Esophagus squamous epithelium (tissue), 4 donors: ENCODE measurements around the gene SLC39A1.

Source experiments
- POLR2A ChIP-seq, 4 donors: fragments of 450-650 bp; IDR thresholded peaks; one replicate each; pipeline ENCODE4 v1.6.1; 2017; ENCODE audit warnings: antibody characterized with exemption in 4 of 4, mild to moderate bottlenecking in 4 of 4, moderate library complexity in 3 of 4
- TF ChIP-seq, protein P1 (sequence below), 6 experiments: fragments of 450-650 bp in 4 of 6; fragments of 200-600 bp in 2 of 6; sonication (generic) in 2 of 6; IDR thresholded peaks; one replicate each; pipeline ENCODE4 v1.5.1; 2016 to 2019; ENCODE audit warnings: antibody characterized with exemption in 6 of 6, mild to moderate bottlenecking in 4 of 6, moderate library complexity in 4 of 6

- no peak for TF ChIP-seq POLR2A (IDR thresholded peaks at IDR 0.05)
- TF ChIP-seq, protein P1, sequence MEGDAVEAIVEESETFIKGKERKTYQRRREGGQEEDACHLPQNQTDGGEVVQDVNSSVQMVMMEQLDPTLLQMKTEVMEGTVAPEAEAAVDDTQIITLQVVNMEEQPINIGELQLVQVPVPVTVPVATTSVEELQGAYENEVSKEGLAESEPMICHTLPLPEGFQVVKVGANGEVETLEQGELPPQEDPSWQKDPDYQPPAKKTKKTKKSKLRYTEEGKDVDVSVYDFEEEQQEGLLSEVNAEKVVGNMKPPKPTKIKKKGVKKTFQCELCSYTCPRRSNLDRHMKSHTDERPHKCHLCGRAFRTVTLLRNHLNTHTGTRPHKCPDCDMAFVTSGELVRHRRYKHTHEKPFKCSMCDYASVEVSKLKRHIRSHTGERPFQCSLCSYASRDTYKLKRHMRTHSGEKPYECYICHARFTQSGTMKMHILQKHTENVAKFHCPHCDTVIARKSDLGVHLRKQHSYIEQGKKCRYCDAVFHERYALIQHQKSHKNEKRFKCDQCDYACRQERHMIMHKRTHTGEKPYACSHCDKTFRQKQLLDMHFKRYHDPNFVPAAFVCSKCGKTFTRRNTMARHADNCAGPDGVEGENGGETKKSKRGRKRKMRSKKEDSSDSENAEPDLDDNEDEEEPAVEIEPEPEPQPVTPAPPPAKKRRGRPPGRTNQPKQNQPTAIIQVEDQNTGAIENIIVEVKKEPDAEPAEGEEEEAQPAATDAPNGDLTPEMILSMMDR (IDR thresholded peaks at IDR 0.05), result no peak
Measured at GRCh38 chr1:153968972-153969371, 5.6 kb upstream of the SLC39A1 start.
